ENCODE results near the gene UBA3.

UBA3 gene

GRCh38 chr3:69080233-69080920 is at the start of gene UBA3:
UBA3 (minus strand) TSS chr3:69080365; CDS start chr3:69080353, 12 bp downstream.
- peak; percentile 93 for DNase-seq (ENCODE audit: low read depth in 2 of 2)

GRCh38 chr3:69129531-69129930 is 49.4 kb upstream of the UBA3 start:
- DNase-seq (ENCODE audit: low read depth in 2 of 2), result no peak

DNA sequence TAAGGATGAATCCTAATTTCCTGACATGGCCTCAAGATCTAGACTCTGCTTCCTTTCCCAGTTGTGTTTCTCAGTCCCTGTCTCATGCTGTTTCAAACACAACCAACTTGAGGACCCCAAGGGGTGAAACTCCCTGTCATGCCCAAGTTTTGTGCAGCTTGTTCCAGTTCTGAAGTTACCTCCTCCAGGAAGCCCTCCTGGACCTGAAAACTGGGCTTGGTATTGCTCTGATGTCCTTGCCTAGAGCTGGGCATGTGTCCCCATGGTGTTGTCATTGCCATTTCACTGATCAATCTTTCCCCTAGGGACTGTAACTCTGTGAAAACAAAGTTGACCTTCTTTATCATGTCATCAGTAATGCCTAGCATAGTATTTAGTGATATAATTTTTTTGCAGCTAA is 48.3 kb upstream of the UBA3 start:
- no peak for DNase-seq (ENCODE audit: low read depth in 2 of 2)

- no peak for DNase-seq (ENCODE audit: low read depth in 2 of 2)
Measured at GRCh38 chr3:69126999-69127398, 46.8 kb upstream of the UBA3 start.

DNA sequence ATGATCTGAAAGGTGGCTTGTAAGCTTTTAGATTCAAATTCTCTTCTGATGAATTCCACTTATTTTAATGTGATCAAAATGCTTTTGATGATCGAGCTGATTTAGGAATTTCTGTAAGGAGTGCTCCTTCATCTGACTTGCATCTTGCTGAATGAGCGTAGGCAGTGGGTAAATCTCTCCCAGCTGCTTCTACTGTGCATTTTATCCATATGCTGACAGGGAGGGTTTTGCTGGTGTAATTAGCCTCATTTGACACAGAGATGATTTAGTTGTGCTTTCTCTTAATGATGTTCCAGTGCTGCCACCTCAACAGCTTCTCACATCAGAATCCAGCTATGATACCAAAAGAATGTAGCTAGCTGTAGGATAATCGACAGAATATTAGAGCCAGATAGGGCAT is 46.1 kb upstream of the UBA3 start:
- no peak for DNase-seq (ENCODE audit: low read depth in 2 of 2)

DNA sequence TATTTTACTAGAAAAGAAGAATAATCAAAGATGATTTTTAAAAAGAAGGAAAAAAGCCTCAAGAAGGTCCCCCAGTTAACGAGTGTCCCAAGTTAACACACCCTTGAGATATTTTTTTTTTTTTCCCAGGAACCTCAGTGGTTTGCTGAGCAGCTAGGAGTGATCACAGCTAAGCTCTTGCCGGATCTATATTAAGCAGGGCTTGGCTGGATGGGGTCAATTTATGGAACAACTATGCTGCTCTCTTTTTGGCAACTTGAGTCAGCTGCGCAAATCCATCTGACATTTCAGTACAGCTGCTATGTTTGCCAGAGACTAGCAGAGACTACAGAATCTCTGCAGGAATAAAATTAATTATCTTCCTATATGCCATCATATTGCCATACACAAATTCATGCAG is 42.2 kb upstream of the UBA3 start, which contains the start of gene LMOD3:
Gene LMOD3 (minus strand): TSS at position 193 of the 400 bp plus-strand sequence. CDS start 209 bp downstream, outside the sequence.
- DNase-seq (ENCODE audit: low read depth in 2 of 2), result no peak

GRCh38 chr3:69121950-69122349 is 41.8 kb upstream of the UBA3 start:
- DNase-seq (ENCODE audit: low read depth in 2 of 2), result no peak

DNA sequence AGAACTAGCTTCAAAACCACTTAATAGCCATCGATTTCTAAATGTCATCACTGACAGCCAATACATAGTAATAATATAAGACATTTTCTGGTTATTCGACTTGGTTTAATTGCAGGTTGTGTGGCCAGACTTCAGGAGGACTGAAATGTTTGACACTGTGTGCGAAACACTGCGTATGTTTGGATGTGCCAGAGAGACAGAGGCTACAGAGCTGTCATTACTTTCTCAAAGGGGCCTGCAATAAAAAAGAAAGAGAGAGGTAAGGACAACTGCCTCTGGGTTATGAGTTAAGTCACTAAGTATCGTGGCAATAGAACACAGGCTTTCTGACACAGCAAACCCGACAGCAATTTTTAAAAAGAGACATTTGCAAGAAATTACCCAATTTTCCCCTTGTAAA is 41.3 kb upstream of the UBA3 start:
- no peak for DNase-seq (ENCODE audit: low read depth in 2 of 2)

- peak; percentile 78 for DNase-seq (ENCODE audit: low read depth in 2 of 2)
Measured at GRCh38 chr3:69120879-69121464, 40.8 kb upstream of the UBA3 start.

DNA sequence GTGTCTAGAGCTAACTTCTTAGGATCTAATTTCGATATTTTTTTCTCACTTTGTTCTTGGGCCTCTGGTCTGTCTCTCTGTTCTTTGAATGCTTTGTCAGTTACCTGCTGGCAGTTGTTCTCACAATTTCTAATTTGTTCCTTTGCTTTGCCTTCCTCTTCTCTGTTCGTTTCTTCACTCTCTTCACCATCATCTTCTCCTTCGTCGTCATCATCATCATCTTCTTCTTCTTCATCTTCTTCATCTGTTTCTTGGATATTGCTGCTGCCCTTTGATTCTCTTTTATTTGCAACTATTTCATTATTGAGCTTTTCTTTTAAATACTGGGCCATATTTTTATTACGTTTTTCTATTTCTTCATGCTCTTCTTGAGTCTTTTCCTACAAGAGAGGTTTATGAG is 39.5 kb upstream of the UBA3 start:
- DNase-seq (ENCODE audit: low read depth in 2 of 2), result no peak

DNA sequence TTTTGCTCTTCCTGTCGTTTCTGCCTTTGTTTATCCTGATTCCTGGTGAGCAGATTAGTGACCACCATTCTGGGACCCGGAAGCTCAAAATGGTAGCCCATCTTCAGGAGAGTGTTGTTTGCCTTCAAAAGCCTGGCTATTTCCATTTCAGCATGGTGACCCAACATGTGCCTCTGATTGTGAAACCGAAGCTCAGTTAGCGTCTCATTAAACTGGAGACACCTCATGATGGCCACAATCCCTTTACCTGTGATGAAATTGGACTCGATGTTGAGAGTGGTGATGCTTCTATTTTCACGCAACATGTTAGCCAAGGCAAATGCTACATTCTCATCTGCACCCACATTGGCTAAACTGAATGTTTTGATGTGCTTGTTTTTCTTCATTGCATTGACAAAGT is 39.0 kb upstream of the UBA3 start:
- no peak for DNase-seq (ENCODE audit: low read depth in 2 of 2)

DNA sequence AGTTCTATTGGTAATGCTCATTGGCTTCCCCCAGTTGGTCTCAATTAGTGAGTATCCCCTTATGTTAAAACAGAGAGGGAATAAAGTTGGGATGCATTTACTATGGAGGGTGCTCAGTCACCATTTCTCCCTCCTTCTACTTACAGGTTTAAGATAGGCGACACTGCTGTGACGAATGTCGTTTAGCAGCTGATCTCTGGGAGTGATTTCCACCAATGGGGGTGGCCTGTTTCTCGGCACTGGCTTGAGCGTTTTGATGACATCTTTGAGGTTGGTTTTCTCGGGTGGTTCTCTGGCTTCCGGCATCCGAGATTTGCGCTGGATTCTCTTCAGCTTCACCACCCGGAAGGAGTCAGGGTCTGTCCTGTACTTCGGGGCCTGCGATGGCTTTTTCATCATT is 38.4 kb upstream of the UBA3 start:
- DNase-seq (ENCODE audit: low read depth in 2 of 2), result no peak

GRCh38 chr3:69116897-69117296 is 36.7 kb upstream of the UBA3 start:
- no peak for DNase-seq (ENCODE audit: low read depth in 2 of 2)

DNA sequence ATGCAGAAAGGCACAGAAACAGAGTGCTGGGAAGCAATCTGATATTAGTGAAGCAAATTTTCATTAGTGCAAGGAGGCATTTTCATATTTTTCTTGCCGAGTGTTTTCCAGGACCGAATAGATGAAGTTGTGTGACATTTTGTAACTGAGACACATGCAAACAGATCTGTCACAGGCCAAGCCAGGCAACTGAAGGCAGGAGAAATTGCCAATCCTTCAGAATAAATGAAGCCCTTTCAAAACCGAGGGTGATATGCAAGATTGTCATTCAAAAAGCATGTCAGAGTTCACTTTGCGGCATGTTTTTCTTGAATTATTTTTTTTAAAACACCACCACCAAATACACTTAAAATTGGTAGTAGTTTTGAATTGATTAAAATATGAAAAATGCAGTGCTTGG is 36.0 kb upstream of the UBA3 start:
- no peak for DNase-seq (ENCODE audit: low read depth in 2 of 2)

DNA sequence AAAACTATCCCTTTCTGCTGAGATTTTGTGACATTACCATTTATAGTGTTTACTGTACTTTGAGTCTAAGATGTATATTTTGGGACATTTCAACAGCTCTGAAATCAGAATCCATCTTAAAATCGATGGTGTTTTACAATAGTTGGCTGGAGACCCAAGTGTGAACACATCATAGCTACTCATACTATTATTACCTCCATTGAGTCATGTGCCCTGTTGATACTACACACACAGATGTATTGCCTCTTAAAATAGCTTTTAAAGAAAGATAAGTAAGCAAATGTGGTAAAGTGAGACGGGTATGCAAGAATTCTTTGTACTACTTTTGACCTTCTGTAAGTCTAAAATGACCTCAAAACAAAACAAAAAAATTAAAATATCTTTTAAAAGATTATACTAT is 35.6 kb upstream of the UBA3 start:
- no peak for DNase-seq (ENCODE audit: low read depth in 2 of 2)

DNA sequence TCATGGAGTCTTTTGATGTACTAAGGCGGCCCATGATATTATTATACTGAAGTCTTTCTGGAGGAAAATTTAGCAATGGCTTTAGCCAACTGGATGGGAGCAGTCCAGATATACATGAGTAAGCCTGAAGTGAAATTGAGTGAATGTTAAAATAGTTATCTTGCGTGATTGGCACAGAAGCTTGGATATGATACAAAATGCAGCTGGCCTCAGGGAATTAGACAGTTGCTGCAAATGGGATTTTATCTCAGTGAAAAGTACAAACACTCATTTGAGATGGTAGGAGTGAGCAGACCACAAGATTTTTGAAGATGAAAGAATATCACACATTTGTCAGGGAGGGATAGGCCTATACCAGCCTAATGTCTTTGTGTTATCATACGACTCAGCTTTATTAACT is 33.4 kb upstream of the UBA3 start:
- DNase-seq (ENCODE audit: low read depth in 2 of 2), result no peak

DNA sequence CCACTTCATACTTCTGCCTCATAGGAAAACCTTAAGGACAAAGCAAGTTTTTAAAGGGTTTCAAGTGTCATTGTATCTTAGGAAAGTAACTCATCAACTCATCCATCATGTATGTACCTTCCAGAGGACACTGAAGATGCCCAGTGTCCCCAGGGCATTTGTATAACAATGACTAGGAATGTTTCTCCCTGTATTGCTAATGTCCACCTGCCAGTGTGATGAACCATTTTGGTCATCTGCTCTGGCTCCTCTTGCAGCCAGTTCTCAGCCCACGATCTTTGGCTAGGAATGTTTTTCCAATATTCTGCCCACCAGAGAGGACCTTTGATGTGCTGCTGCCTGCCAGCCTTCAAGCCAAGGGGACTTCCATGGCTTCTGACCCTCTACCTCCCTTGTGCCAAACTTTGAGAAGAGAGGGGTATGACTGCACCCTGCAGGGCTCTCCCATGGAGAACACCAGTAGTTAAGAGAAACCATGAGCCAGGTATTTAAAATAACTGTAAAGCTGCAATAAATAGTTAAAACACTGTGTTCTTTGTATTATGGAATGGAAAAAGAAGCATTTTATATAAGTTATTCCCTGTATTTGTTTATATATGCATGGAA is 30.9 kb upstream of the UBA3 start:
- no peak for DNase-seq (ENCODE audit: low read depth in 2 of 2)

GRCh38 chr3:69108811-69109210 is 28.6 kb upstream of the UBA3 start:
- DNase-seq (ENCODE audit: low read depth in 2 of 2), result no peak

DNA sequence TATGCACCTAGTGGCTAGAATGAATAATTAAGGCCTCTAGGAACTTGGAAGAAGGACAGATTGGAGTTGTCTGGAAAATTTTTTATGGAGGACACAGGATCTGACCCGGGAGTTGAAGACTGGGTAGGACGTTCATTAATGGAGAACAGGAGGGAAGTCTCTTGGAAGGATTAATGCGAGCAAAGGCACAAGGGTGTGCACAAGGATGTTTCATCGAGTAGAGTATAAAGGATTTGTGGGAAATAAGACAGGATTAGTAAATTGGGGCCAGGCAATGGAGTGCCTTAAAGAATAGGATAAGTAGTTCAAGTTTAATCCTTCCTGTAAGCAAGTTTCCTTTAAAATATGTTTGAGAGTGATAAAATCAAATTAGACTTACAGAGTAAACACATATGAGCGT is 27.7 kb upstream of the UBA3 start:
- no peak for DNase-seq (ENCODE audit: low read depth in 2 of 2)

DNA sequence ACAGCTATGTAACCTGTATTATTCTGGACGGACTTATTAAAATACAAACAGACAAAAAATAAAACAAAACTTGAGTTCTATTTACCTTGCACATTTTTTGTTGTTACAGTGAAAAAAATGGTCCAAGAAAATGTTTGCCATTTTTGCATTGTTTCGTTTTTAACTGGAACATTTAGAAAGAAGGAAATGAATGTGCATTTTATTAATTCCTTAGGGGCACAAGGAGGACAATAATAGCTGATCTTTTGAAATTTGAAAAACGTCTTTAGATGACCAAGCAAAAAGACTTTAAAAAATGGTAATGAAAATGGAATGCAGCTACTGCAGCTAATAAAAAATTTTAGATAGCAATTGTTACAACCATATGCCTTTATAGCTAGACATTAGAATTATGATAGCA is 25.2 kb upstream of the UBA3 start:
- no peak for DNase-seq (ENCODE audit: low read depth in 2 of 2)

- DNase-seq (ENCODE audit: low read depth in 2 of 2), result no peak
Measured at GRCh38 chr3:69104586-69104985, 24.4 kb upstream of the UBA3 start.

DNA sequence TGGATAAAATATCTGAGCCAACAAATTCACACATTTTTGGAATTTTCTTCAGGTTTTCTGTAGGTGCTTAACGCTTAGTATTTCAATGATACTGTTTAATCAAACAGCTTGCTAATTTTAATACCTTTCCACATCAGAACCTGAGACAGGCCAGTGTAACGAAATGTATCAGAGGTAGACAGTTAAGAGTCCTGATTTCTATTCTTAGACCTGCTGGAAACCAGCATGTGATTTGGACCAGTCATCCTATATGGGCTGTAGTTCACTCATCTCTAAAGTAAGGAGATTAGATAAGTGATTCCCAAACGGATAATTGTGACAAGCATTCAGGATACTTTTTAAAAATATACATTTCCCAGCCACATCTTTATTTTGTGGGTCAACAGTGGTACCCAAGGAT is 23.0 kb upstream of the UBA3 start:
- no peak for DNase-seq (ENCODE audit: low read depth in 2 of 2)

GRCh38 chr3:69102384-69102783 is 22.2 kb upstream of the UBA3 start:
- no peak for DNase-seq (ENCODE audit: low read depth in 2 of 2)
